ENCODE data around the gene DNAH6. TPM values are rescaled to one million over a fixed set of nuclear protein-coding genes. Genes with fewer than 3 reads are reported as not detected.
A peak's percentile ranks its signal among the peaks of the same experiment; 100 is the strongest.

Gene DNAH6
- total RNA-seq, 1 donor: 0.54 TPM

DNA sequence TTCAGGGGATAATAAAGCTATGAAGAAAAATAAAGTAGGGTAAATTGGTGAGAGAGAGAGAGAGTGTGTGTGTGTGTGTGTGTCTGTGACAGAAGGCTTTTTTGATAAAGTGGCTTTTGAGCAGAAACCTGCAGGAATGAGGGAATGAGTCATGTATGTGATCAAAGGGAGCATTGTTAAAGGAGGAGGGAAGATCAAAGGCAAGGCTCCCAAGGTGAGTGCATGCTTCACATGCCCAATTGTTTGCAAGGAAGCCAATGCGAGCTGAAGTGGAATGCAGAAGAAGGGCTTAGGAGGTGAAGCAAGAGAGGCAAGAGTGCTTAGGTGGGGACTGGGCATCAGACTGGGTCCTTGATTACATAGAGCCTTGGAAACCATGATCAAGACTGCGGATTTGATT, 96.8 kb downstream of the DNAH6 start:
- no peak for DNase-seq (ENCODE audit: low read depth in 2 of 3, low spot score in 2 of 3)

DNA sequence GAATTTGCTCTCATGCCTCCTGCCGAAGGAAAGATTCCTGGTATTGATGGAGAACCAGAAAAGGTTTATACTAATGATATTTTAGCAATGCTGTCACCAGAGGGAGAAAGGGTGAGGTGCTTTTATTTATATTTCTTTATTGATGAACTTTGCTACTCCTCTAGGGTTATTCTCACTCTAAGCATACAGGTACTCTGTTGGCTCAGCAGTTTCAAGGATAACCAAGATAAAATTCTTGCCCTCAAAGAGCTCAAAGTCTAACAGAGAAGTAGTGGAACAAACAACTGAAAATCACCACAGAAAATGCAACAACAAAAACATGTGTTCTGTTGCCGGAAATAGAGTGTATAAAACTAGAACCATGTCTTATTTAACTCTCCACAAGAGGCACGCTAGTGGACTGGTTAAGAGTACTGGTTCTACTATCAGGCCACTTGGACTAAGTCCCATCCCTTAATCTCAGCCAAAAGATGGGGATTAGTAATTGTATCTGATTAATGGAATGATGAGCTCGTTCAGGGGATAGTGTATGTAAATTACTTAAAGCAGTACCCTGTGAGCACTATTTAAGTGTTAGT, 103.6 kb downstream of the DNAH6 start:
- no peak for DNase-seq (ENCODE audit: low read depth in 2 of 3, low spot score in 2 of 3)

DNA sequence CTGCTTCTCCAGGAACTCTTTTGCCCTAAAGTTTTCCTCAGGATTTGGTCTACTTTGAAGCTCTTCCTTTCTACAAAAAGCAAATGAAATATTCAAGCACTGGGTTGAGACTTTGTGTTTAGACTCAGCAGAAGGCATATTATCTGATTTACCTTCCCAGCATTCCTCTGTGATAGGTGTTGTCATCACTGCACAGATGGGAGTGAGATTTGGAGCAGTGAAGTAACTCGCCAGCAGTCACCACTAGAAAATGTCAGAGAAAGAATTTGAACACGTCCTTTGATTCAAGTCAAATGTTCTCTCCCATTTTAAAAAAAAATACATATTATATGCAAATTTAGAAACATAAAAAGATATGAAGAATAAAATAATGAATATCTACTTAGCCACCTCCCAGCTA, 112.2 kb downstream of the DNAH6 start:
- DNase-seq (ENCODE audit: low read depth in 2 of 3, low spot score in 2 of 3): no peak

DNA sequence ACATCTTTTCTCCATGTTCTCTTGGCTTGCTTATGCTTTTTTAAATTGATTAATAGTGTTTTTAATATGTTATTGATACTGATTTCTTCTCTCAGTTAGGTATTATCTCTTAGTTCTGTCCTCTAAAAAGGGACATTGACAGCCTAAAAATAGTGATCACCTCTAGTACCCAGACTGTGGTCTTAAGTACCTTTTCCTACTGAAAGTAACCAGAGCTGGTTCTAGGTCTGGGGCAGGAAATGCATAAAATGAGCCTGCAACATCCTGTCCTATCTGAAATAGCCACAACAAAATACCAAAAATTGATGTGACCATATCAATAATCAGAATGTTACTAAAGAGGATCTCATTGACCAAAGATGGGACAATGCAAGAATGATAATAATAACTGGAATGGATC, 113.3 kb downstream of the DNAH6 start:
- DNase-seq (ENCODE audit: low read depth in 2 of 3, low spot score in 2 of 3): no peak

DNA sequence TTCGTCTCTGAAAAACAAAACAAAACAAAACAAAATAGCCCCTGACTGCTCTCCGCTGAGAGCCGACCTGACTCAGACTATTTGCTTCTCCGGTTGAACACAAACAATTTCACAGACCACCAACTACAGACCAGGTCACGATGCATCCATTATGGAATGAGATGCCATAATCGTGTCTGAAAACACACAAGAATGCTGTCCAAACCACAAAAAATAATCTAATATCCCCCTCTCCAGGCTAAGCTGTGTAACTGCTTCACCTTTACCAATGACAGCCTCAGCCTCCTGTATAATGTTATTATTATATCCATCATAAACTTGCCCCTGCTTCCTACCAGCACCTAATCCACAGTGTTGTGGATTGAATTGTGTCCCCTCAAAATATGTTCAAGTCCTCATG, 114.7 kb downstream of the DNAH6 start:
- peak in 2 of 3 donors; percentile 18 to 44 for DNase-seq (ENCODE audit: low read depth in 2 of 3, low spot score in 2 of 3)

DNA sequence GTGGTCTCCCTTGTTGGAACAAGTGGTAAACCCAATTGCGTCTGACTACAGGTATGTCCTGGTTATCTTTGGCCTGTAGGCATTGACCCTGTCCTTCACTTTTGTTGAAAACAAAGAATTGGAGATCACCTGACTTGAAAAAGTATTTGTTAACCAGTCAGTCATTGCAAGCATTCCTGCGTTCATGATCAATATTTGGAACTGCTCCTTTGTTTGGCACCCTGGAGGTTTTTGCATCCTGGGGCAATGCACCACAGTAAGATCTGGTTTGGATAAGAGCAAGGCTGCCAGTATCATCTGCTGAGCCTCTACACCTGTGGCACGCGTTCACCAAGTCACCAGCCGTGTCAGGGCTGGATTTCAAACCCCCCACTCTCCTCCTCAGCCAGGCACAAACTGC, 115.7 kb downstream of the DNAH6 start:
- DNase-seq (ENCODE audit: low read depth in 2 of 3, low spot score in 2 of 3): no peak

DNA sequence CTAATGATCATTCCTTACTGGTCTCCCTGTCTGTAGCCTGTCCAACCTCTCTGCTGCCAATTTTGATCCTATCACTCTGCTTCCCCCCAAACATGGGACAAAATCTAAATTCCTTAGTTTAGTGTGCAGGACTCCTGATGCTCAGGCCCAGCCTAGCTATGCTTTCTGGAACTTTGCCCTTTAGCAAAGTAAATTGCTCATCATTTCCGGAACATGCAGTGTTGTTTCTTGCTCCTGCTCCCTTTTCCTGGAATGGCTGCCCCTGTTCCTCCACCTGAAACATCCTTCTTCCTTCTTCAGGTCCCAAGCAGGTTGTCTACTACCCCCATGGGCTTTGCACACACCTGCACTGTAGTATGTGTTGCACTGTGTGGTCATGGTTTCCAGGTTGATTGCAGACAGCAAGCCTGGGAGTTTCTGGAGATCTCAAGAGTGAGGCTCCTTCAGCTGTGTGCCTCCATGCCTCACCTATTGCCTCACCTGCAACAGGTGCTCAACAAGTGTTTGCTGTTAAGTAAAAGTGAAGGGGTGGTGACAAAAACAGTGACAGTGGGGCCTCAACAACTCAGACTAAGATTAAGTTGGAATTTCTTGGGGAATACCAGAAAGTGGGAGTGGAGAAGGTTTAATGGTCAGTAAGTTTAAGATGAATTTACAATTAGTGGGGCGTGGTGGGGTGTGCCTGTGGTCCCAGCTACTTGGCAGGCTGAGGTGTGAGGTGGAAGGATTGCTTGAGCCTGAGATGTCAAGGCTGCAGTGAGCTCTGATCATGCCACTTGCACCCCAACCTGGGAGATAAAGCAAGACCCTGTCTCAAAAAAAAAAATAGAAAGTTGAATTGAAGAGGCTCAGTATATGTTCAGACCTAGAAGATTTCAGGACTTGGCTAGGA, 120.0 kb downstream of the DNAH6 start:
- no peak for DNase-seq (ENCODE audit: low read depth in 2 of 3, low spot score in 2 of 3)

DNA sequence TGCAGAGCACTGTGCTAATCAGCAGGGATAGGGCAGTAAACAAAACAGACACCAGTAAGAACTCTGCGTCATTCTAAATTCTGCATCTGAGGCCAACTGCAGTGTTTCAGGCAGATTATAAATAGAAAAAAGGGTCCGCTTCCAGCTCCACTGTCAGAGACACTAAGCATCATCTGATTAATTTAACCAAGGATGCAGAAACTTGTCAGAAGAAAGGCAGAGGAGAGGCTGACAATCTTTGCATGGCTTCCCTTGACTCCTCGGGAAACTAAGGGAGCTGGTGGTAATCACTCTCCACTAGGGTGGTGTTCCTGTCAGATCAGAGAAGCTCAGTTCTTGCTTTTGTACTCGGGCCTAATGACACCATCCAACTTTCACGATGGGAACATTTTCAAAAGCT, 123.5 kb downstream of the DNAH6 start:
- no peak for DNase-seq (ENCODE audit: low read depth in 2 of 3, low spot score in 2 of 3)

DNA sequence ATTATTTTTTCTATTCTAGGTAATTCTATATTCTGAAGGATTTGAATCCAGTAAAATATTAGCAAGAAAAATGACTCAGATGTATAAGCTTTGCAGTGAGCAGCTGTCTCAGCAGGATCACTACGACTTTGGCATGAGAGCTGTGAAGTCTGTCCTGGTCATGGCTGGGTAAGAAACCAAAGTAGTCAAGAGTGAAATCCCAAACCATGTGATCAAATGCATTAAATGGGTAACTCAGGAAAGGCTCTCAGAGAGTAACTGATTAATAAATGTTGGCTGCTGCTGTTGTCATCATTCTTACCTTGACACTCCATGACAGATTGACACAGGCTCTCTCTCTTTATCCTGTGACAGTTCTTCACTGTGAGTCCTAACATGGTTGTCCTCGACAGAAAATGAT, 124.1 kb downstream of the DNAH6 start:
- no peak for DNase-seq (ENCODE audit: low read depth in 2 of 3, low spot score in 2 of 3)

DNA sequence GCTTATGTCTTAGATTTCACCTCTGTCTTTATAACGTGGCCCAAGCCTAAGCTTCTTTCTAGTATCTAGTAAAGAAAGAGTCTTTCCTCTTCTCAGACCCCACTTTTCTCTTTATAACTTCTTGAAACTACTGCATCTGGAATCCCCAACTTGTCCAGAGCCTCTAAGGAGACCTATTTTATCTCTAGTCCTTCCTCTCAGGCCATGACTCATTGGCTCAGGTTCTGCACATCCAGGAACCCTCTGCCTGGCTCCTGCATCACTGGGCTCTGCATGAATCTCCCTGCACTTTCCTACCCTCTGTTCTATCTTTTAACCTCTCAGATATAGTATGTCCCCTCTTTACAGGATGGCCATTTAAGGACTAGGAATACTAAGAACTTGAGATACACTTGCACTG, 124.7 kb downstream of the DNAH6 start:
- no peak for DNase-seq (ENCODE audit: low read depth in 2 of 3, low spot score in 2 of 3)

DNA sequence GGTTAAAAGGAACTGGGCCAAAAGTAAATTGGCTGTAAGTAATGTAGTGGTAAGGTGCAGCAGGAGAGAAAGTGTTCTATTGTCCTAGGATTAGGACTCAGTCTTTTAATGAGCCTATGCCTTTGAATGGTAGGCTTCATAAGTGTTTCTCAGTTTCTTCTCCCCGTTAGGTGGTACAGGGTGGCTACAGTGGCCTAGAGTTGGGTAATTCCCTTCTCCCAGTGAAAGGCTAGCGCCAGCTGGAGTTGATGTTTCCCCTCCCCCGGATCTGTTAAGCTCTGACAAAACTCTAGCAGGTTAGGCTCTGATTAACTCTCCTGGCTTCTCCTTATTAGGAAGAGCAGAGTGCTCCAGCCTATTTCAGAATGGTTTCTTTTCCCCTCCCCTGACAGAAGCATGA, 127.7 kb downstream of the DNAH6 start:
- DNase-seq (ENCODE audit: low read depth in 2 of 3, low spot score in 2 of 3): no peak

DNA sequence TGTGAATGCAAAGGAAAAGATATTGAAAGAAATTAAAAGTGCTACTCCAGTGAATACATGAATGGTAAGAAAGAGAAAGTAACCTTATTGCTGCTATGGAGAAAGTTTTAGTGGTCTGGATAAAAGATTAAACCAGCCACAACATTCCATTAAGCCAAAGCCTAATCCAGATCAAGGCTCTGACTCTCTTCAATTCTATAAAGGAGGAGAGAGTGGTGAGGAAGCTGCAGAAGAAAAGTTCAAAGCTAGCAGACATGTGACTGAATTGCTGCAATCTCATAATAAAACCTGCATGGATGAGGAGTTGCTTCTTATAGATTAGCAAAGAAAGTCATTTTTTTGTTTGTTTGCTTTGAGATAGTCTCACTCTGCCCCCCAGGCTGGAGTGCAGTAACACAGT, 130.2 kb downstream of the DNAH6 start:
- no peak for DNase-seq (ENCODE audit: low read depth in 2 of 3, low spot score in 2 of 3)

DNA sequence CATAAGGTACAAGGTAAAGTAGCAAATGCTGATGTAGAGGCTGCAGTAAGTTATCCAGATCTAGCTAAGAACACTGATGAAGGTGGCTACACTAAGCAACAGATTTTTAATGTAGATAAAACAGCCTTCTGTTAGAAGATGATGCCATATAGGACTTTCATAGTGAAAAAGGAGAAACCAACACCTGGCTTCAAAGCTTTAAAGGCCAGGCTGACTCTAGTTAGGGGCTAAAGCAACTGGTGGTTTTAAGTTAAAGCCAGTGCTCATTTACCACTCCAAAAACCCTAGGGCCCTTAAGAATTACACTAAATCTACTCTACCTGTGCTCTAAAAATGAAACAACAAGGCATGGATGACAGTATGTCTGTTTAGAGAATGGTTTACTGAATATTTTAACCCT, 131.0 kb downstream of the DNAH6 start:
- DNase-seq (ENCODE audit: low read depth in 2 of 3, low spot score in 2 of 3): no peak

DNA sequence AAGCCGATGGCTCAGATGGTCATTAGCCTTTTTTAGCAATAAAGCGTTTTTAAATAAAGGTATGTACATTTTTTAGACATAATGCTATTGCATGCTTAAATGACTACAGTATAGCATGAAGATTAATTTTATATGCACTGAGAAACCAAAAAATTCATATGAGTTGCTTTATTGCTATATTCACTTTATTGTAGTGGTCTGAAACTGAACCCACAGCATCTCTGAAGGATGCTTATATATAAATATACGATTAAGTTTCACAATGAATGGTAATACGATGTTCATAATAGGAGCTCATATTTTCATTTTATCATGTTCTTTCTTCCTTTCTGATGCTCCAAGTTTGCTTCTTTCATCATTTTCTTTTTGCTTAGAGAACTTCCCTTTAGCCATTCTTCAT, 132.8 kb downstream of the DNAH6 start:
- DNase-seq (ENCODE audit: low read depth in 2 of 3, low spot score in 2 of 3): no peak

DNA sequence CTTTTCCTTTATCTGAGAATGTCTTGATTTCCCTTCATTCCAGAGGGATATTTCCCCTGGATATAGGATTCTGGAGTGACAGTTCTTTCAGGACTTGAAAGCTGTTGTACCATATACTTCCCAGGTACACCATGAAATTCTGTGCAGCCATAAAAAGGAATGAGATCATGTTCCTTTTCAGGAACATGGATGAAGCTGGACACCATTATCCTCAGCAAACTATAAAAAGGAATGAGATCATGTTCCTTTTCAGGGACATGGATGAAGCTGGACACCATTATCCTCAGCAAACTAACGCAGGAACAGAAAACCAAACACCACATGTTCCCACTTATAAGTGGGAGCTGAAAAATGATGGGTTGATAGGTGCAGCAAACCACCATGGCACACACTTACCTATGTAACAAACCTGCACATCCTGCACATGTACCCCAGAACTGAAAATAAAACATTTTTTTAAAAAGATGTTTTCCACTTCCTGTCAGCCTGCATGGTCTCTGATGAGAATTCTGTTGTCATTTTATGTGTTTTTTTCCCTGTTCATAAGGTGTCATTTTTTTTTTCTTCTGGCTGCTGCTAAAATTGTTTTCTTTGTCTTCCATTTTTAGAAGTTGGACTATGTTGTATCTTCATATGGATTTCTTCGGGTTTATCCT, 133.3 kb downstream of the DNAH6 start:
- DNase-seq (ENCODE audit: low read depth in 2 of 3, low spot score in 2 of 3): no peak

DNA sequence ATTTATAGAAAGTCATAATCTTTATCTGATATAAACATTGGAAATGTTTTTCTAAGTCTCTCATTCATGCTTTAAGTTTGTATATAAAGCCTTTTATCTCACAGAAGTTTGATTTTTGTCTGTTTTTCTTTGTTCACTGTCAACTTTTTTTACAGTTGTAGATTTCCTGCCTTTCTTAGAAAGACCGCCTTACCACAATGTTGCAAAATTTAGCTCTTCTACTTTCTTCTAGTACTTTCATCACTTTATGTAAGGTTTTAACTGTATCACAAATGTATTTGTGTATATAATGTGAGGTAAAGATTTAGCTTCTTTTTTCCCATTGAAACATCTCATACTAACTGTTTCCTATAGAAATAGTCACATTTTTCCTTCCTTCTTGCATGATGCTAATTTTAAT, 136.1 kb downstream of the DNAH6 start:
- no peak for DNase-seq (ENCODE audit: low read depth in 2 of 3, low spot score in 2 of 3)

DNA sequence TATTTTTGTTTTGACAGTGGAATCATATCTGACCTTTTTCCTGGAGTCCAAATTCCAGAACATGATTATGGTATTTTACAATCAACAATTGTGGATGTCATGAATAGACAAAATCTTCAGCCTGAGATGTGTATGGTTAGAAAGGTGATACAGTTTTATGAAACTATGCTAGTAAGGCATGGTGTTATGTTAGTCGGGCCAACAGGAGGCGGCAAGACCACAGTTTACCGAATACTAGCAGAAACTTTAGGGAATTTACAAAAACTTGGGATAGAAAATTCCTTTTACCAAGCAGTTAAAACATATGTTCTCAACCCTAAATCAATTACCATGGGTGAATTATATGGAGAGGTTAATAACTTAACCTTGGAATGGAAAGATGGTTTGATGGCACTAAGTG, 137.0 kb downstream of the DNAH6 start:
- DNase-seq (ENCODE audit: low read depth in 2 of 3, low spot score in 2 of 3): no peak

DNA sequence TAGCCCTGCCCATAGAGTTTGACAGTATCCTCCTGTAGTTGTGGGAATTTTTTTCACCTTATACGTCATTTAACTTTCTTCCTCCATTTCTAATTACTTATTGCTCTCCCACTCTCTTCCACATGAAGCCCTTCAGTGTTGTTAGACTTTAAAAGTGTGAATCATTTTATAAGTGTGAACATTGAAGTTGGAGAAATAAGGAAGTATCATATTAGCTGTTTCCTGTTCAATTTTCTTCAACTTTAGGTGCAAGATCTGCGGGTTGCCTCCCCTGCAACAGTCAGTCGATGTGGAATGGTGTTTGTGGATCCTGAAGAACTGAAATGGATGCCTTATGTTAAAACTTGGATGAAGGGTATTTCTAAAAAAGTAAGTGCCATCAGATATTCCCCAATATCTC, 138.1 kb downstream of the DNAH6 start:
- DNase-seq (ENCODE audit: low read depth in 2 of 3, low spot score in 2 of 3): no peak

DNA sequence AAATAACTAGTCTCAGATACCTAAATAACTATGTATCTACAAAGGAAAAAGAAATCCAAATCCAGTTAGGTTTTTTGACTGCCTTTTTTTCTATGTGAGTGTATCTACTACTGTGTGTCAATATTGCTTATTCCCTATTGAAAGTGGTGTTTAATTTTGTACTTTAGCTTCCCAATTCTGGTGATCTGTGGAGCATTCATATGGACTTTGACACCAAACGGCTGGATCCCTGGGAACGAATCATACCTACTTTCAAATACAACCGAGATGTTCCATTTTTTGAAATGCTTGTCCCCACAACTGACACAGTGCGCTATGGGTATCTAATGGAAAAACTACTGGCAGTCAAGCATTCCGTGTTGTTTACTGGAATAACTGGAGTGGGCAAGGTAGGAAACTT, 152.8 kb downstream of the DNAH6 start:
- no peak for DNase-seq (ENCODE audit: low read depth in 2 of 3, low spot score in 2 of 3)

DNA sequence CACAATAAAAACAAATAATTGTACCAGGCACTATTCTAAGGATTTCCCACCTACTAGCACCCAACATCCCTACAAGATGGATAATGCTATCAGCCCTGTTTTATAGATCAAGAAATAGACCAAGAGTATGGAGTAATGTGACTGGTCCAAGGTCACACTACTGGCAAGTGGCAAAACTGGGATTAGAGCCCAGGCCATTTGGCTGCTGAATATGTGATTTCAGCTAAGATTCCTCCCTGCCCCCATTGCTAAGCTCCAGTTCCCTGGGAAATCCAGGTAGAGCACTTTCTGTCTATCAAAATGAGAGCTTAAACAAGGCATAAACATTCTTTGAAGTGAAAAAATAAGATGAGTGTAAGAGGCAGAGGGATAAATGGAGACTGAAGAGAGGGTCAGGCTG, 157.8 kb downstream of the DNAH6 start:
- no peak for DNase-seq (ENCODE audit: low read depth in 2 of 3, low spot score in 2 of 3)

DNA sequence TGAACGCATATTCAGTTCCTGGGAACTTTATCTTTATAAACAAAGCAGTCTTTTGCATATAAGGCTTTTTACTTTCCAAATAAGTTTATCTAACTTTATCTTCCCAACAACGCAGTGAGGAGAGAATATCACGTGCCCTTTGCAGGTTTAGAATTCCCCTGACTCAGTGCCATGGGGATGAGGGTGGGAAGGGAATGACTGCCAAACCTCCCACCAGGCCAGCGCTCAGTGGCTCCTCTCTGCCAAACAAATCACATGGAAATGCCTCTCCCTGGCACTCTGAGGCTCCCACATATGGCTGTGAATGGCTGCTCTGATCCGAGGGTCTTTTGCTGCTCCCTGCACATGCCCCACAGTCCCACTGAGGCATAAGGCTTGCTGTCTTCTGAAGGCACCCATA, 158.3 kb downstream of the DNAH6 start:
- DNase-seq (ENCODE audit: low read depth in 2 of 3, low spot score in 2 of 3): no peak

DNA sequence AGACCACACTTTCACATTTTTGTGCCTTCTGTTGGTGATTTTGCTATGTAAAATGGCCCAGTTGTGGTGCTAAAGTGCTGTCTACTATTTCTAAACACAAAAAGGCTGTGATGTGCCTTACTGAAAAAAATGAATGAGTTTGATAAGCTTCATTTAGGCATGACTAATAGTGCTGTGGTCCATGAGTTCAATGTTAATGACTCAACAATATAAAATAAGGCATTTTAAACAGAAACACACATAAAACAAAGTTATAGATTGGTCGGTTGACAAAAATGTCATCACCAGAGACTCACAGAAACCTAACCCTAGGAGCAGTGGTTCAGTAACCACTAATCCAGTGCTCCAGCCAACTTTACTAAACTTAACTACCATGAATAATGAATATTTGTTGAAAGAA, 160.0 kb downstream of the DNAH6 start:
- DNase-seq (ENCODE audit: low read depth in 2 of 3, low spot score in 2 of 3): no peak
